ENCODE measurements around the gene ATP8A2. TPM values are rescaled to one million over a fixed set of nuclear protein-coding genes. Genes with fewer than 3 reads are reported as not detected.

Gene ATP8A2
- total RNA-seq, 4 donors from 2014 or later: 0.20 to 1.1 (median 0.59) TPM

DNA sequence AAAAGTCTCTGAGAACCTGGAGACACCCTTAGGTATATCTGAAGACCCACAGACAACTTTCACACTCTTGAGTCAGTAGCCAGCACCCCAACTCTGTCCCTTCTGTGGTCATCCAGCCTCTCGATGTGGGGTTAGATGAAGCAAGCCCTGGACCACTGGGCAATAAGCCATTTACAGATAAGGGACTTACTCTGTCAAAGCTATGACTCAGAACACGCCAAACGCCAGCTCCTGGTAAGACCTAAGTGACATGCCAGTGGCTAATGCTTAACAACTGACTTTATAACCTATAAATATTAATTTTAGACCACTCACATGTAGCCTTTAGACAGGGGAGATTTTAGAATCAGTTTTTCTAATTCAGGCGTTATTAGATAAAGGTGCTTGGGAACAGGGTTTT lies 594.3 kb downstream of the ATP8A2 start:
- DNase-seq: no peak
- no peaks in the 10 kb centered on the region for H3K27me3 ChIP-seq
- WGBS, 2 donors (ENCODE audit: low coverage in 1 of 2): 70% methylated on average over 4 of the region's 4 CpGs; no CpG with 5 or more reads in 1 of the 2 donors
- intact Hi-C loops (cut with DNase I; ENCODE audit: low total_unique reads): no loop called here
- no peaks in the 10 kb centered on the region for H3K4me1 ChIP-seq
- H3K4me3 ChIP-seq: no peak overlapping the region
- H3K9me3 ChIP-seq: no peaks in the 10 kb centered on the region
- in situ Hi-C loops (cut with MboI; ENCODE audit: low pct_ligation_motif_present in 1 of 4, low pct_unique_long_range_greater_than_20kb in 1 of 4, low sequenced_read_pairs in 3 of 4): no loop called here
- TF ChIP-seq POLR2AphosphoS5 (IDR thresholded peaks at IDR 0.05) (no peak), EP300 (IDR thresholded peaks at IDR 0.05; ENCODE audit: low read depth) (no peak), POLR2A (IDR thresholded peaks at IDR 0.05) (no peak), CTCF (IDR thresholded peaks at IDR 0.05) (no peak)
- H3K27ac ChIP-seq: no peak overlapping the region
- H3K36me3 ChIP-seq: no peaks in the 10 kb centered on the region

DNA sequence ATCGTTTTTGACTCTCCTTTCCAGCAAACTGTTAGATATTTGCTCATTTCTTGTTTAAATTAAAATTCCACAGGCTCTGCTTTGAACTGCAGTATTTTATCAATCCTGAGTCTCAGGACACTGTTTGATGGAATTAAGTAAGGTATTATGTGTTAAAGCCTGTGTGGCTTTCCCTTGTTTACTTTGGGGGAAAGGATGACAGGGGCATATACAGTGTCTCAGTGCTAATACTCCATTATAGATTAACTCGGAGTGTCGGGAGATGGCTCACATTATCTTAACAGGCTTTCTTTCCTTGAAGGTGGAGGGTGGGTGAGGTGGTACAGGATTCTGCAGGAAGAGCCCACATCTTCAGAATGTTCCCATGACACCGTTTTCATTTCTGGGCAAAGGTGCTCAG lies 595.4 kb downstream of the ATP8A2 start:
- DNase-seq: no peak
- intact Hi-C loops (cut with DNase I; ENCODE audit: low total_unique reads): no loop called here
- Histone ChIP-seq H3K27me3 (no peaks in the 10 kb centered on the region), H3K4me3 (no peak overlapping the region), H3K27ac (no peak overlapping the region), H3K9me3 (no peaks in the 10 kb centered on the region), H3K4me1 (no peaks in the 10 kb centered on the region), H3K36me3 (no peaks in the 10 kb centered on the region)
- in situ Hi-C loops (cut with MboI; ENCODE audit: low pct_ligation_motif_present in 1 of 4, low pct_unique_long_range_greater_than_20kb in 1 of 4, low sequenced_read_pairs in 3 of 4): no loop called here
- 60% methylated on average over 4 of the region's 4 CpGs; no CpG with 5 or more reads in 1 of the 2 donors for WGBS, 2 donors (ENCODE audit: low coverage in 1 of 2)
- TF ChIP-seq CTCF (IDR thresholded peaks at IDR 0.05): no peak
- no peak for TF ChIP-seq POLR2AphosphoS5 (IDR thresholded peaks at IDR 0.05)
- no peak for TF ChIP-seq POLR2A (IDR thresholded peaks at IDR 0.05)
- no peak for TF ChIP-seq EP300 (IDR thresholded peaks at IDR 0.05; ENCODE audit: low read depth)

DNA sequence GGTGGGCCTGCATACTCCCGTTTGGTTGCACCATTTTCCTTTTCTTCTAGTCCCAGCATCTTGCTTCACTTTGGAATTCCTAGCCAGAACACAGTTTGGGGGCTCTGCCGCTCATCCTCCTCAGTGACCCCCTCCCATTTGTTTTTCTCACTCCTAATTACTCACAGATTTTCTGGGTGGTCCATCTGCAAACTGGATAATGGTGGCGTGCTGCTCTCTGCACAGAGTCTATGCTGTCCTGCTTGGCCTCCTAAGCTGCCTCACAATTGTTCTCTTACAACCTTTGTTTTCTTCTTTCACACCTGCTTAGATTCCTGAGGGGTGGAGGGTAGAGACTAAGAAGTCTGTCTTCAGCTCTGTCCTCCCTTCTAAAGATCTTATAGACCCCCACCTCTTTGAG lies 599.3 kb downstream of the ATP8A2 start:
- no peaks in the 10 kb centered on the region for H3K9me3 ChIP-seq
- DNase-seq: no peak
- no peak for TF ChIP-seq EP300 (IDR thresholded peaks at IDR 0.05; ENCODE audit: low read depth)
- no peak for TF ChIP-seq POLR2A (IDR thresholded peaks at IDR 0.05)
- no peak for TF ChIP-seq CTCF (IDR thresholded peaks at IDR 0.05)
- TF ChIP-seq POLR2AphosphoS5 (IDR thresholded peaks at IDR 0.05): no peak
- intact Hi-C loops (cut with DNase I; ENCODE audit: low total_unique reads): no loop called here
- no peak overlapping the region for H3K4me3 ChIP-seq
- WGBS, 2 donors (ENCODE audit: low coverage in 1 of 2): 83% methylated on average over 3 of the region's 3 CpGs; no CpG with 5 or more reads in 1 of the 2 donors
- in situ Hi-C loops (cut with MboI; ENCODE audit: low pct_ligation_motif_present in 1 of 4, low pct_unique_long_range_greater_than_20kb in 1 of 4, low sequenced_read_pairs in 3 of 4): no loop called here
- no peak overlapping the region for H3K27ac ChIP-seq
- H3K36me3 ChIP-seq: no peaks in the 10 kb centered on the region
- H3K4me1 ChIP-seq: no peaks in the 10 kb centered on the region
- H3K27me3 ChIP-seq: no peaks in the 10 kb centered on the region

- Histone ChIP-seq H3K27ac (no peak overlapping the region), H3K36me3 (no peaks in the 10 kb centered on the region), H3K27me3 (no peaks in the 10 kb centered on the region), H3K4me3 (no peak overlapping the region), H3K9me3 (no peaks in the 10 kb centered on the region), H3K4me1 (no peaks in the 10 kb centered on the region)
- no peak for DNase-seq
- intact Hi-C loops (cut with DNase I; ENCODE audit: low total_unique reads): no loop called here
- WGBS, 2 donors (ENCODE audit: low coverage in 1 of 2): 67% methylated on average over 5 of the region's 5 CpGs; no CpG with 5 or more reads in 1 of the 2 donors
- in situ Hi-C loops (cut with MboI; ENCODE audit: low pct_ligation_motif_present in 1 of 4, low pct_unique_long_range_greater_than_20kb in 1 of 4, low sequenced_read_pairs in 3 of 4): no loop called here
- TF ChIP-seq POLR2A (IDR thresholded peaks at IDR 0.05): no peak
- no peak for TF ChIP-seq CTCF (IDR thresholded peaks at IDR 0.05)
- TF ChIP-seq EP300 (IDR thresholded peaks at IDR 0.05; ENCODE audit: low read depth): no peak
- TF ChIP-seq POLR2AphosphoS5 (IDR thresholded peaks at IDR 0.05): no peak
These were observed 599.8 kb downstream of the ATP8A2 start for GRCh38 chr13:25971459-25972145.

All from transverse colon (tissue), 4 donors.